NCI-H128 (cell line): ENCODE results near the gene DLST.

ENCODE experiments used
- DNase-seq: peaks from one replicate; lab custom pipeline; 2025; ENCODE audit not compliant: unreplicated experiment; lab: John Stamatoyannopoulos, UW

The DLST gene

DNA sequence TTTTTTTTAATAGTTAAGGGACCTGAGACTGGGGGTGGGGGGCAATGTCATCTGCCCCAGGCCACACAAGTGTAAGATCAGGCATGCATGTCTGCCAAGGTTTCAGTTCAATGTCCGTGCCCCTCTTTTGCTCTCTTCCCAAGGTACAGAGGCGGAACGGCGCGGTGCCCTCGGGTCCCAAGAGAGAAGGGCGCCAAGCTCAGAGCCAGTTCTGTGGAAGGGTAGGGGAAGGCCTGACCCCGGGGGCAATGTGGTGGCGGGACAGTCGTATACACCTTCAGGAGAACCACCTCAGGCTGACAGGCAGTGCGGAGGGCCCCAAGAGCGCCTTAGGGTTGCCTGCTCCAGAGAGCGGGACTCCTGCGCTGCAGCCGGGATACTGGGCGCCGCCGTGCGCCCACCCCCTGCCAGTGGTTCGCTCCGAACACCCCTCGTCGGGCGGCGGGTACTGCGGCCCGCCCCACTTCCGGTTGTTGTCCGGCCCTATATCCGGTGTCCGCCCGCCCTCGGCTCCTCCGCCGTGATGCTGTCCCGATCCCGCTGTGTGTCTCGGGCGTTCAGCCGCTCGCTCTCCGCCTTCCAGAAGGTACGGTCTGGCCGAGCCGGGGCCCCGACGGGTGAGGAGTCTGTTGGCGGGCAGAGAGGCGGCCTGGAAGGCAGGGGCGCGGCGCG lies at the start of gene DLST:
Gene DLST, plus strand, starts transcription at position 486 of the 672 bp plus-strand sequence. Its CDS starts 38 bp downstream, at position 524.
- peak; percentile 78 for DNase-seq

DNA sequence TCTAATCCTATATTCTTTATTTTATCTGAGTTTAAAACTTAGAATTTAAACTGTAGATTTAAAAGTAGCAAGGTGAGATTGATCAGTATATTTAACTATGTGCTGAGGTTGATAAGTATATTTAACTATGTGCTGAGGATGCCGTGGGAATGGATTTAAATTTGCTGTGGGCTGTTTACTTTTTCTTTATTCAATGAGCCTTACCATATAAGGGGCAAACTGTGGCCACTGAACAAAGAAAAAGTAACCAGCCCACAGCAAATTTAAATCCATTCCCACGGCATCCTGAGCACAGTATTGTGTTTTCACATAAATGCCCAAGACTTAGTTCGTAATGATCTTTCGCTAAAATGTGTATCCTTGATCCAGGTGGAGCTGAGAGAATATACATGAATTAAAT lies 48.9 kb upstream of the DLST start:
- DNase-seq, result no peak

DNA sequence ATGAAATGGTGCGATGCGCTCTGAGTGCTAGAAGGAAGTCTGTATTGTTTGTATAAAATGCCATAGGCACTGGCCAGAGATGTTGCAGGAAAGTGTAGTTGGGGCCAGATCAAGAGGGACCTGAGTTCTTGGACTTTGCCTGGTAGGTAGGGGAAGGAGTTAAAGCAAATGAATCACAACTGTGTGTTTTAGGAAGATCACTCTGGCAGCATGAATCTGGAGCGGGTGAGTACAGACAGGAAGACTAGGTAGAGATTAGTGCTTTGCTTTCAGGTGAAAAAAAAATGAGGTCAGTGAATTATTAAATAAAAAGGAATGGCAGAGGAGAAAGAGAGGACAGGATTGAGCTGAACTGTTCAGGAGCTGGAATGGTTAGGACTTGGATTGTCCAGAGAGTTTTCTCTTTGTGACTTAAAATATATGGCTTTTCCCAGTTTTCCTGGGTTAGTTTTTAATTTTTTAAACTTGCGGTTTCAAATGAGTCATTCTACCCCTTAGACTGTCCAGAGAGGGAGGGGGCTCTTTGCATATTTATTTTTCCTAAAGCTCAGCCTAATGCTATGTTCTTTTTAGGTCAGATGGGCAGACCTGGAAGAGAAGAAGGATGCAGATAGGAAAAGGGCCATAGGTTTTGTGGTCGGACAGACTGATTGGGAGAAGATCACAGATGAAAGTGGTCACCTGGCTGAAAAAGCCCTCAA lies 46.9 kb upstream of the DLST start:
- DNase-seq, result no peak

DNA sequence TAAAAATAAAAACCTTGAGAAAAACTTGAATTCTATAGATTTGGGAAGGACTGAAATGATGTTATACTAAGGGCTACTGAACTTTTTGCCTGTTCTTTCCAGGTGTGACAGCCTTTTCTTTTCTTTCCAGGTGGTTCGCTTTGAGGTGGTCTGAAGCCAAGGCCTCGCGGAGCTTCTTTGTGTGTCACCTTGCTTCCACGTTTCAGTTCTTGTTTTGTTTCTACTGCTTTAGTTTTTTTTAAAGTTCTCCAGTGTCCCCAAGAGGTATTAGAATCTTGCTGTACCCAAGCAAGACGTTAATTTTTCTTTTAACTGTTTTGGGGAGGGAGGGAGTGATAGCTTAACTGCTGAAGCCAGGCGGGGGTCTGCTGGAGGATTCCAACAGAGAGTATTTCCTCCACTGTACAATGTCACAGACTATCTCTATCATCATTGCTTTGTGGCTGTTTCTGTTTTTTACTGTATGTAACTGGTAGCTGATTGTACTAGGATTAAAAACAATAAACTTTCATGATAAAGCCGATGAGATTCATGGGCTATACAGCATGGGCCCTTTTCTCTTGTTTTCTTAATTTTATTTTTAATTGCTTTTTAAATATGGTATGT lies 46.0 kb upstream of the DLST start:
- DNase-seq, result no peak

DNA sequence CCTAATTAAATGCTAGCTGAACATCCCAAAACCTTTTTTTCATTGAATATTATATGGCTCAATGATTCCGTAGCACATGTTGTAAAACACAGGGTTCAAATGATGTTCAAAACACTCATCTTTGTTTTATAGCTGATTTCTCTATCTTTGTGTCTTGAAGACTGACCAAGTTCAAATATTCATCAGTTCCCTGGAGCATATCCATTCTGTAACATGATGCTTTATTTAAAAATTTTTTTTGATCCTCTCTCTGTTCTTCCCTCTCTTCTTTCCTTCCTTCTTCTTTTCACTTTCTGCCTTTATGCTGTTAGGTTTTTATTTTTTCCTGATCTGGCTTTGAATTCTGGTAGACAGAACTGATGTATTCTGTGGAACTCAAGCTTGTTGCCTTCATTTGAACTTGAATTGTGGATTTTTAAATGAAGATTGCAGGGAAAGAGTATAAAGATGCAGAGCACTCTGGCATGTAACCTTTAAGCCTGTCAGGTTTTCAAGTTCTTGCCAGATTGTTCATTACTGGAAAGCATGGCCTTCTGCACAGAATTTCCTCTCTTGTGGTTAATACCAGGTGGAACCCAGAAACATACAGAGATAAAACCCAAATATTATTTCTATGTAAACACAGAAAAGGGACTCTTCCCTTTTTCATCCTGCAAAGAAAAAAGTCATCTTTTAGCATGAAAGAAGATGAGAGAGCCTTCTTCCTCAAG lies 45.3 kb upstream of the DLST start:
- DNase-seq, result no peak

DNA sequence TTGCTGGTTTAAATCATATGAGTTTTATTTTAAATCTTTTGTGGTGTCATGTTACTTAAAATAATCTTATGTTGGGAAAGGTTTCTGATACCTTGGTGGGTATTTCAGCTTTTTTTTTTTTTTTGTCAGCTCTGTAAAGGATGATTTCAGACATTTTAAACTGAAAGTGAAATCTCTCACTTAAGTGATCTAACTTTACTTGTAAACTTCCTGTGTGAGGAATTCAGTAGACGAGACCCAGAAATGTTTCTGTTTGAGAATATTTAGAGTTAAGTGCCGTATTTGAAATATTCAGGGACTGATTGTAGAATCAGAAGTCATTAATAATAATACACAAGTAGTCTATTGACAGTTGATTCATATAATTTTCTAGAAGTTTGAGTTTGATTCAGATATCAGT lies 43.5 kb upstream of the DLST start:
- no peak for DNase-seq

DNA sequence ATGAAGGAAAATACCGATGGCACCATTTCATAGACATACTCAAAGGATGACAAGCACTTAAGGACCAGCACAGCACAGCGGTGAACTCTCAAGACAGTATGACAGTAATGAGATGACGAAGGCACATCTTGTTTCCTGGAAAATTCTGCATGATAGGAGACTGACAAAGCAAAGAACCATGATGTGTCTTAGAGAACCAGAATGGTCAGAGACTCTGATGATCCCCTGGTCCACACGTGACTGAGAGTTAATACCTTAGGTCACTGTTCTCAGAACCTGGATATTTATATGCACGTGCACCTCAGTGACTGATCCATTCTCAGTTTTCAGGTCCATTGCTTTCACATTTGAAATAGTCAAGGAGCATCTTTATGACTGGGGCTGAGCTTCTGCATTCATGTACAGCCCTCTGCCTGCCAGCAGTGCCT lies 41.1 kb upstream of the DLST start:
- no peak for DNase-seq

DNA sequence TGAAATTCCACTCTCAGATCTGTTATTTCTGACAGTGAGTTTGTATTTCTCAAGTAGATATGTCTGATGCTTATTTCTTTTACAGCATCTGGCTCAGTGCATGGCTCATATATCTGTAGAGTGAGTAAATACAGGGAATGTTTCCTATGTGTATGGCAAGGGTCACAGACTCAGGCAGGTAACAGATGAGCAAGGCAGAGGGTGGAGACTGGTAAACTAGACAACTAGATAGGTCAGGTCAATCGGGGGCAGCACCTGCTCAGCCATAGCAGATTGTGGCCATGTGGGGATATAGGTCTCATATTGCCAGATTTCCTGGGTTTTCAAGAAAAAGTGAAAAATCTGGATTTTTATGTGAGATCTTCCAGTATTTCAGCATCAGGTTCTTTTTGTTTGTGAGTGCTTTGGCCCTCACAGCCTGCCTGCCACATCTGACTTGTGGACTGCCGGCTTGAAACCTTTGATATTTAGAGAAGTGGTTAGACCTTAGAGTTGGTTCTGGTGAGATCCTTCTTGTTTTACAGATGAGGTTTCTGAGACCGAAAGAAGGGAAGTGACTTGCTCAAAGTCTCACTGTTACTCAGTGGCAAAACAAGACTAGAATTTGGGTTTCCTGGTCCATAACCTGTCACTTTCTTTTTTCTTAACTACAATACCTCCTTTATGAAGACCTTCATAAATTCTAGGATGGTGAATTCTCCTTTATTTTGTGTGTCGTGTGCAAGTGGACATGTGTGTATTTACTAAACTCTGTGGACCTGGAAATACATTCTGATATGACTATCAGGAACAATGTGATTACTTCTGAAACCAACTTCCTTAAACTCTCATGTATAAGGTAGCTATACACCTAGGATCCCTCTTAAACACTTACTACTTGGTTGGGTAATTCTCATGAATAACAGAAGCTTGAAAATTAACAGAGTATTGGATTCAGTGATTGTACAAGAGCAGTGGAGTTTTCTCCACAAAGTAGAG lies 40.2 kb upstream of the DLST start:
- no peak for DNase-seq

DNA sequence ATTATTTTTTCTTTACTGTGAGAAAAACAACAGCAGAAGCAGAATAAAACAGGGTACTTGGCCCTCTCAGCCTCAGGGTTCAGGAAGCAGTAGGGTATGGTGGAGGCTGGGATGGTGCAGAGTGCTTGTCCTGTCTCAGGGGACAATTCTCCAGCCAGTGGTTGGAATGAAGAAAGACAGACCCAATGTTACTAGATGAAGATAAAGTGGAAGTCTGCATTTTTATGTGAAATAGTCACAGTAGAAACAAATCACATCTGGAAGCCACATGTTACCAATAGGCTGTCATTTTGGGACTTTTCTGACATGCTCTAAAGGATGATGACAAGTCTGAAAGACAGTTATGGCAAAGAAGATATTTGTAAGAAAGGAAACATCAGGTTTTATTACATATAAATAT lies 38.1 kb upstream of the DLST start:
- DNase-seq, result no peak

DNA sequence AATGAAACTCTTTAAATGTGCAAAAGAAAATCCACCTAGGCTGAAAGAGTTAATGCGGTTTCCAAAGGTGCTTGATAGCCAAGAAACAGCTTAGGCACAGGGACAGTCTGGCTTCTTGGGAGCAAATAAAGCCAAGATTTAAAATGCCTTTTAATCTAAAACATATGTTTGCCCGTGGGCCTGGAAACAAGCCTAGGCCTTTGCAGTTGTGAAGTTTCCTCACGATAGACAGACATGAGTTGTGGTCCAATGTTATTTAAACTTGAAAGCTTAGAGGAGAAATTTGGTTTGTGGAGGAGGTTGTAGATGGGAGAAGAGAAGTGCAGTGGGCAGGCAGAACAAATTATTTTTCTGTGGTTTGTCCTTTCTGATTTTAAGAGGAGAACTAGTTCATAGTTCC lies 35.5 kb upstream of the DLST start:
- DNase-seq, result no peak

DNA sequence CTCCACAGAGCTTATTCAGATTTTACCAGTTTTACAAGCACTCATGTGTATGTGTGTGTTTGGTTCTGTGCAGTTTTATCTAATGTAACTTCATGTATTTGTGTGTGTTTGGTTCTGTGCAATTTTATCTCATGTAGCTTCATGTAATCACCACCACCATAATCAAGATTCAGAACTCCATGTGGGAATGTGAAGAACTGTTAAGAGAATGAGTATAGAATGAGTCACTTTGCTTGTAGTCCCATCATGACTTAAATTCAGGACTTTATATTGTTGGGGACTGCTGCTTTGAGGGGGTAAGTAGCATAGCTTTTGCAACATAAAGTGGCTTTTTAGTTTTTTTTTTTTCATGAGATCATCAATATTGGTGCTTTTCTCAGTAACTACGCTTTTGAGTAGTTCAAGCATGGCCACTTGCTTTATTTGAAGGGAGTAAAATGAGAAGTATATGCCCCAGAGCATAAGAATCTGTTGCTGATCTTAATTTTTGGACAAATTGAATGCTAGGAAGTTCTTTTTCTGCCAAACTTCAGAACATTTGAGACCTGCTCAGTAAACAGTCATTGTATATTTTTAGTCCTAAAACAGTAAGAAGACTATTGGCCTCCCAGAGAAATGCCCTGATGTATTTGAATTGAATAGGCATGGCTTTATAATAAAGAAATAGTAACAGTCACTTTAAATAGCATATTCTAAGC lies 34.6 kb upstream of the DLST start:
- DNase-seq, result no peak

DNA sequence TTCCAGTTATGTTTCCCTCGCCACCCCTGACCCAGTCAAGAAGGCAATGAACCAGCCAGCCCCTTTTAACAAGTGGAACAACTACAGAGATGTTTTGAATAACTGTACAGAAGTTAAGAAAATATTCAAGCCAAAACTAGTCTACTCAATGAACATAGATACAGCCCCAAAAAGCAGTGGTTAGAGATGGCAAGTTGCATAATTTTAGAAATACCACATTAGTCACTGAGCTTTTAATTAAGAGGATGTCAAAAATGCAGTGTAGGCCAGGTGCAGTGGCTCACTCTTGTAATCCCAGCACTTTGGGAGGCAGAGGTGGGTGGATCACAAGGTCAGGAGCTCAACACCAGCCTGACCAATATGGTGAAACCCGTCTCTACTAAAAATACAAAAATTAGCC lies 32.9 kb upstream of the DLST start:
- no peak for DNase-seq

DNA sequence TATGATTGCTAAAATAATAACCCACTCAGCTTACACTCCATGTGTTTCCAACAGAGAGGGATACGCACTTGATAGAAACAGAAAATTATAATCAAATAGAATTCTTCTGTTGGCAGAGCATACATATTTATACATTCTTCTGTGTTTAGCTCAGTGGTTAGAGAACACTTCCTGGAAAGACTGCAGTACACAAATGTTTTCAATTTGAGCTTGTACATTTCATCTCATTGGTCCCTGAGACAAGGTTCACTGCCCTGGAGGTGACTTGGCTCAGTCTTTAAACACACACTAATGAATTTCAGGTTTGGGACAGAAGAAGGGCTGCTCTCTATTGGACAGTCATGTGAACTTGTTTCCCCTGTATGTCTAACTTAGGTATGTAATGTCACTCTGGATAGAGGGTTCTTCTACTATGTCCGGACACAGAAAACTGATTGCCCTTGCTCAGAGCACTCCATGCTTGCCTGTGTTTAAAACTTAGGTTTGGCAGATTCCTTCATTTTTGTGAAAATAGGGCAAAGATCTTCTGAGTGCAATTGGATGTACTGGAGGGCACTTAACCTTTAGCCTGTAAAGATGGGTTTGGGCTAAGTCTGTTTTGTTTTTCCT lies 28.7 kb upstream of the DLST start:
- DNase-seq, result no peak

DNA sequence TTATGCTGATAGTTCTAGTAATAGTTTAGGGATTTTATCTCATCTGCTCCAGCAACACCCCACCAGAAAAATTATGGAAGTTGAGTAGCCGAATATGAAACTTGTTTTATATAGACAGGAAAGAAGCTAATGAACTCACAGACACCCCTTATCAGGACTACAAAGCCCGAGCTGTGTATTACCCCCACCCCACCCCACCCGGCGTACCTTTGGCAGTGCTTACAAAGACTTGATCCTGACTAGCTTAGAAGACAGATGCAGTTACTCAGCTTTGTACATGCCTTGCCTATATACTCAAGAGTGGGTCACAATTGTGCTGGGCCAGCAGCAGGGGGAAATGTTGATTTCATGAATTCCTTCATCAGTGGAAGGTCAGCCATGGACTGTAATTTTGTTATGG lies 28.1 kb upstream of the DLST start:
- no peak for DNase-seq

DNA sequence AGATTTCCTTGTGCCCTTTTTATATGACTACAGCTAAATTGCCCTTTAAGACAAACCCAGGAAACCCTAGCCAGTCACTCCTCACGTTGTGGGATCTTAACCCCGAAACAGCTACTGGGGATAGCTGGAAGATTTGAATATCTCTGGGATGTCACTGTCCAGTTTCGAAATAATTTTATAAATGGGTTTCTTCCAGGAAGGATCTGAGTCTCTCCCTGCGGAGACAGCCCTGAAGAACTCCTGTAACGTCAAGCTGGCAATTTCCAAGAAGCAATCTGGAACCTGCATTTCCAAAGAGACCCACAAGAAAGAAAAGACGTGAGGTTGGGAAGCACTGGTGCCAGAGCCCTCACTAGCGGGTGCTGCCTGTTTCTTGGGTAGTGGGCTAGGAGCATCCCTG lies 26.7 kb upstream of the DLST start:
- DNase-seq, result no peak

DNA sequence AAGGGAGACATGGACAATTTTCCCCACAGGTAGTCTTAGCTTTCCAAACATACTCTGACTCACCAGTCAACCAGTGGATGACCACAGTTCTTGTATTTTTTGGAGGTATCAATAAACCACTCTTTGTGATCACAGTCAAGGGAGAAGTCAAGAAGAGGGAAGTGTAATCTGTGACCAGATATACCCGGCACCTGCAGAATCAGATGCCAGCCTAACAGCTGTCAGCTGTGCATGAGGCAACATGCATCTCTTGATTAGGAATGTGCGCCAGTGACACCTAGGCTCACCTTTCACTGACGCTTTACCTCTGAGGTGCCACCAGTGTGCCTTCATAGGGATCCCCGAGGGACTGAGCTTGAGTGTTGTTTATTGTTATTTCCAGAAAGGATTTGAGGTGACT lies 25.8 kb upstream of the DLST start:
- no peak for DNase-seq

DNA sequence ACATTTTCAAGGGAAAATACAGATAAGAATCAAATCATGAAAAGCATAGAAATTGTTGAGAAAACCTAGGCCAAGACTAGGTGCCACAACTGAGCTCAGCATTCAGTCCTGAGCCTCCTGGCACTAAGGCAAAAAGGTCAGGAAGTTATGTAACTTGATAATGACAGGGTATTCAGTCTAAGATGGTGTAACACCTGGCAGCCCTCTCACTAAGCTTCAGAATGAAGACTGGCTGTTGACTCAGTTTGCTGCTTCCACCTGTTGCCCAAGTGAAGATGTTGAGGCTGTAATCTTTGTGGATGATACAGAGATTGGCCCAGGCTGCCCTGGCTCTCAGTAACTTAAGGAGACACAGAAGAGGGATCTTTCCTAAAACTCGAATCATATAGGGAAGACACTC lies 25.4 kb upstream of the DLST start:
- no peak for DNase-seq

DNA sequence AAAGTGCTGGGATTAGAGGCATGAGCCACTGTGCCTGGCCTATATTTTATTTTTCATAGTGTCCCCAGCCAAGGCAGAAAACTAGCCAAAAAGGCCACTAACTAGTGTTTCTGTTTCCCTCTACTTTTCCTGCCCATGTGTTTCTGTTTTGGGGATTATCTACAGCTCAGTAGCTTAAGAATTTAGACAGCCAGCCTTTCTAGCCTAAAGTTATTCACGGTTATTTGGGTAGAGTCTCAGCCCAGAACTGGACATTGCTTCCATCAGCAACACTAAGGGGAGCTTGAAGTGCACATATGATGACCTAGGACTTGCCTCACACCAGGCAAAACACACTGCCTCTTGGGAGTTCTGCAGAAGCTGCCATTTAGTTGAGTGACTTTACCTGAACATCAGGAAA lies 23.7 kb upstream of the DLST start:
- DNase-seq, result no peak

DNA sequence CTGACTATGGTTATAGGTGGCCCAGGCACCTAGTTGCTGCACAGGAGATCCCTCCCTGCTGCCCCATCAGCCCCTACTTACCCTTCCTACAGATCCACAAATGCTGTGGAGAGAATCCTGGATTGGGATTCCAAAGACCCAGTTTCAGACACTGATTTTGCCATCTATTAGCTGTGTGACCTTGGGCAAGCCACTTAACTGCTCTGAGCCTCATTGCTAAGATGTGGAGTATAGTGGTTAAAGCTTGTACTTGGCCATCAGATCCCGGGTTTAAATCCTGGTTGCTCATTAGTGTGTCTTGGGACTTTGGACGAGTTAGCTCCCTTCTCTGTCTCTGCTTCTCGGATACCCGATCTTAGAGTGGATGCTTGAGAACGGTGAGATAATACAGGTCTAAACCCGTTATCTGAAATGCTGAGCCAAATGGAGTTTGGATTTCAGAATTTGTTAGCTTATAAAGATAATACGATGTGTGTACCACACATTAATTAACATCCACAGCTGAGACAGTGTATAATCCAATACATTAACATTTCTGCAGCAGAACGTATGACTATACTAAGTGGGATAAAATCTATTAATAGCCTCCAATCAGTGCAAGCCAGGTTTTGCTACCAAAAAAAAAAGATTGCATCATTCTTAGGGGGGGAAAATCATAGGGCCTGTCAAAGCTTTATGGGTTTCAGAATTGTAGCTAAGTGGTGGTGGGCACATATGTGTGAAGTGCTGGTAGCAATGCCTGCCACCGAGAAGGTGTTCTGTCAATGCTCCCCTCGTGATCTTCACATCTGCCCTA lies 21.8 kb upstream of the DLST start:
- DNase-seq, result no peak
